ENCODE data around the gene OSGIN1.

GRCh38 chr16:83947642-83948234 lies 5.3 kb upstream of the OSGIN1 start:
- TF ChIP-seq CTCF (IDR thresholded peaks at IDR 0.05) (no peak), POLR2A (IDR thresholded peaks at IDR 0.05) (no peak)

Measured in body of pancreas (tissue), 4 donors.